HL-60/S4 treated with phorbol 12-myristate 13-acetate at 8.2 ng/mL for 4 days and 3 days (cell line): Measurements from ENCODE around the gene MTX1.

Experiments used
- in situ Hi-C: fragments of 300-500 bp; cut with MboI; formaldehyde crosslinking; loops from 2 replicates; pipeline ENCODE4 v1.15.0; 2022; ENCODE audit warnings: low sequenced_read_pairs

MTX1 gene

GRCh38 chr1:155186794-155187455, 21.6 kb upstream of the MTX1 start:
- in situ Hi-C loops = loop anchor here (25.0 kb wide), 1 partner anchor 400 kb away; no protein-coding TSS in a partner anchor

DNA sequence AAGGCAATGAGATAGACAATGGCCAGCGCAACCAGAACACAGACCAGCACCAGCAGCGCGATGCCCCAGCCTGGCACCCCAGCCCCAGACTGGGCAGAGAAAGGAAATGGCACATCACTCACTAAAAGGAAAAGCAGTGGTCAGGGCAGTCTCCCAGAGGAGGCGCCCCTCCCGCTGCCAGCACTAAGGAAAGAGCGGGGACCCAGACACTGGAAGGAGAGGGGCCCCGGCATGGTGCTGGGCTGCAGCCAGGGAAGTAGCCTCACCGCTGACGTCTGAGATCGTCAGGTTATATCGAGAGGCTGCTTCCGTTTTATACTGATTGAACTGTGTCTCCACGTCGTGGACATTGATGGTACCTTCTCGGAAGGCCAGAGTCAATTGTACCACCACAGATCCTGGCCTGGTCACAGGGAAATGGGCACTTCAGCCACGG, 21.0 kb upstream of the MTX1 start:
- in situ Hi-C loops = loop anchor here (25.0 kb wide), 1 partner anchor 400 kb away; no protein-coding TSS in a partner anchor

DNA sequence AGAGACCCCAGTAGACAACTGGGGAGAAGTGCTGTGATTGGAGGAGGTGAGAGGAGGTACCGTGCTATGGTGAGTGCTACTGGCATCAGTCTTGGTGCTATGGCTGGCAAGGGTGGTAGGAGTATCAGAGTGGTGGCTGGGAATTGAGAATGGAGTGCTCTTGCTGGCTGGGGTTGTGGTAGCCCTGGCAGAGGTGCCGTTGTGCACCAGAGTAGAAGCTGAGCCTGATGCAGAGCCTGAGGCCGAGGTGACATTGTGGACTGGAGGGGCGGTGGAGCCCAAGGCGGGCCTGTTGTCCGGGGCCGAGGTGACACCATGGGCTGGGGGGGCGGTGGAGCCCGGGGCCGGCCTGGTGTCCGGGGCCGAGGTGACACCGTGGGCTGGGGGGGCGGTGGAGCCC, 20.2 kb upstream of the MTX1 start:
- in situ Hi-C loops = loop anchor here (25.0 kb wide), 1 partner anchor 399 kb away; no protein-coding TSS in a partner anchor

- in situ Hi-C loops = loop anchor here (25.0 kb wide), 1 partner anchor 397 kb away; no protein-coding TSS in a partner anchor
These were observed 18.6 kb upstream of the MTX1 start for GRCh38 chr1:155189926-155190325.

DNA sequence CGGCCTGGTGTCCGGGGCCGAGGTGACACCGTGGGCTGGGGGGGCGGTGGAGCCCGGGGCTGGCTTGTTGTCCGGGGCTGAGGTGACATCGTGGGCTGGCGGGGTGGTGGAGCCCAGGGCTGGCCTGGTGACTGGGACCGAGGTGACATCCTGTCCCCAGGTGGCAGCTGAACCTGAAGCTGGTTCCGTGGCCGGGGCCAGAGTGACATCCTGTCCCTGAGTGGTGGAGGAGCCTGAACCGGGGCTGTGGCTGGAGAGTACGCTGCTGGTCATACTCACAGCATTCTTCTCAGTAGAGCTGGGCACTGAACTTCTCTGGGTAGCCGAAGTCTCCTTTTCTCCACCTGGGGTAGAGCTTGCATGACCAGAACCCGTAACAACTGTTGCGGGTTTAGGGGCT, 16.6 kb upstream of the MTX1 start:
- in situ Hi-C loops = loop anchor here (25.0 kb wide), 1 partner anchor 395 kb away; no protein-coding TSS in a partner anchor

DNA sequence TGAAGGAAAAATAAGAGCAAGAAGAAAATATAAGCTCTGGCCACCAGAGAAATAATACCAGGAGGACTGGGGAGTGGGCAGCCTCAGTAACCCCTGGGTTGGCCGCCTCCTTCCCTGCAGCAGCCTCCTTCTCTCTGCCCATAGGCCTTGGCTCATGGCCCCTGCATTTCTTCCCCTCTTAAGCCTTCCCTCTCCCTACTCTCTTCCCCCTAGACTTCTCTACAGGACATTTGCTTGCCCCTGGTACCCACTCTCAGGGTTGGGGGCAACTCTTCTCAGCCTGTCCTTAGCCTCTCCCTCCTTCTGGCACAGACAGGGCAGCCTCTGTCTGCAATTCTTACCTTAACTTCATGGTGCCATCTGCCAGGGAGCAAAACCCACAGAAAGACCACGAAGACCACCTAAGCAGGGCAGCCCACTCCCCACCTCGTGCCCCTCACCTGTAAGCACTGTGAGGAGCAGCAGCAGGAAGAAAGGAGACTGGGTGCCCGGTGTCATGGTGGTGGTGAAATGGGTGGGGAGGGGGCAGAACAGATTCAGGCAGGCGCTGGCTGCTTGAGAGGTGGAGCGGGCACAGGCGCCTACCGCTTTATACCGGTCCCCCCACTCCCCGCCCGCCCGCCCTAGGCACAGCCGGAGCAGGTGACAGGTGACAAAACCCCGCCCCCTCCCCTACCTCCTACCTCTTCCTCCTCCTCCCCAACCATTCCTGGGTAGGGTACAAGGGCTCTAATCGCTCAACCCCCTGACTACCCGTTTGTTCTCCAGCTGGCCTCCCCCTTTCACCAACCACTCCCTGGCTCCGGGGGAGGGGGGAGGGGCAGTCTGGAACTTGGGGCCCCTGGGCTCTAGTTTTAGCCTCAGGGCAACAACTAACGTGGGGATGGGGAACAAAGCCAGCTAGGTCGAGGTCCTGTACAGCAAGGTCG, 15.9 kb upstream of the MTX1 start:
- in situ Hi-C loops = loop anchor here (25.0 kb wide), 1 partner anchor 395 kb away; no protein-coding TSS in a partner anchor

DNA sequence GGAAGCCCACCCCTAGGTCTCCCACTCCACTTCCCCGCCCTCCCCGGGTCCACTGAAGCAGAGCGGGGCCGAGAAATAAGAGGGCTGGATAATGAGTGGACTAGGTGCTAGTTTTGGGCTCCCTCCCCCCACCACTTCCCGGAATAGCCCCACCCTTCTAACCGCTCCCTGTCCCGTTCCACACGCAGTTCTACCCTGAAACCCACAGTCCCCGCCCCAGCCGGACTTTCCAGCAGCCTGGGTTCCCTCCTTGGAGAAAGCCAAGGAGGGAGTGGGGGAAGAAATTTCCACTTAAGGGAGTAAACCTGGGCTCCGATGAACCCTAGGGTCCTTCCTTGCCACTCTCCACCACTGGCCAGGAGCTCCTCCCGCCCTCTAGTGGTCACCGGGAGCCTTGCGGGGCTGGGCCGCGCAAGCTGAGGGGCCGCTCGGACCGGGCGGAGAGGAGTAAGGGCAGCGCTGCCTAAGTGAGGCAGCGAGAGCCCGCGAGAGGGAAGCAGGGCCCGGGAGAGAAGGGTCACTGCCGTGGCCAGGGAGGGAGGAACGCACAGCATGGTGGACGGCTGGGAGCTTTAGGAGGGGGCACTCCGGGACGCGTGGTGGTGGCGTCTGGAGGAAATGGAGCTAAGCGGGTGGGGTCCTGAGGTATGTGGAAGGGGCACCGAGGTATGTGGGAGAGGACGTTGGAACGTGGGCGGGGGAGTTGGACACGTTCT, 15.1 kb upstream of the MTX1 start:
- in situ Hi-C loops = loop anchor here (25.0 kb wide), 1 partner anchor 394 kb away; no protein-coding TSS in a partner anchor

DNA sequence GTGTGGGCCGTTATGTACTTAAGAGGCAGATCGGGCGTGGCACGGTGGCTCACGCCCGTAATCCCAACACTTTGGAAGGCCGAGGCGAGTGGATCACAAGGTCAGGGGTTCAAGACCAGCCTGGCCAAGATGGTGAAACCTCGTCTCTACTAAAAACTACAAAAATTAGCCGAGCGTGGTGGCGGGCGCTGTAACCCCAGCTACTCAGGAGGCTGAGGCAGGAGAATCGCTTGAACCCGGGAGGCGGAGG, 14.6 kb upstream of the MTX1 start:
- in situ Hi-C loops = loop anchor here (25.0 kb wide), 1 partner anchor 393 kb away; no protein-coding TSS in a partner anchor

GRCh38 chr1:155195201-155196102, 13.0 kb upstream of the MTX1 start:
- in situ Hi-C loops = loop anchor here (25.0 kb wide), 1 partner anchor 392 kb away; no protein-coding TSS in a partner anchor

DNA sequence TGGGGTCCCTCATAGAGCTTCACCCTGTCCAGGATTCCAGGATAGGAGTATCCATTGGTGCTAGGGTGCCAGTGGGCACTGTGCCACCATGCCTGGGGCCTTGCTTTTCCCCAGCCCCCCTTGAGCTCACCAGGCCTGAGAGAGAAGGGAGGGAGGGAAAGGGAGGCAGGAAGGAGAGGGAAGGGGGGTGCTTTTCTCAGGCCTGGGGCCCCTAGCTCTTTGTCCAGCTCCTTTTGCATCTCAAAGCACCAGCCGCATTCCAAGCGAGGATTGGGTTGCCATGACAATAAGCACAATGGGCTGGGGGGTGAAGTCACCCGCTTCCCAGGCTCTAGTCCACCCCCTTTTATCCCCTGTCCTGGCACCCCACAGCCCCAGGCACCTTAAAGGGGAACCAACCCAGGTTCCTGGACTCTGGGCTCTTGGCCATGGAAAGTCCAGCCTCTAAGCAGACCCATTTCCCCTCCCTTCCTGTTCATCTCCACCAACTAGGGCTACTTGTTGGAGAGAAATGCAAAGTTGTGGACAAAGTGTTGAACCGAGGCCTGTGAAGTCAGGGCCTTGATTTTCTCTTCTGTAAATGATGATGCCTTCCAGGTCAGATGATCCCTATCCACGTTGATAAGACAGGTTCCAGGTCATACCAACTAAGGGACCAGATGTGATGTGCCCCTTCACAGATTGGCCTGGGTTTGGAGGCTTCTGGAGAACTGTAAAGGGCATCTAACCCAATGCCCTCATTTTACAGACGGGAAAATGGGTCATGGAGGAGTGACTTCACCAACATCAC, 12.2 kb upstream of the MTX1 start:
- in situ Hi-C loops = loop anchor here (25.0 kb wide), 1 partner anchor 391 kb away; no protein-coding TSS in a partner anchor

- in situ Hi-C loops = loop anchor here (25.0 kb wide), 1 partner anchor 390 kb away; no protein-coding TSS in a partner anchor
These were observed 11.4 kb upstream of the MTX1 start for GRCh38 chr1:155196893-155197638.

GRCh38 chr1:155197901-155198546, 10.5 kb upstream of the MTX1 start:
- in situ Hi-C loops = loop anchor here (25.0 kb wide), 1 partner anchor 389 kb away; no protein-coding TSS in a partner anchor

DNA sequence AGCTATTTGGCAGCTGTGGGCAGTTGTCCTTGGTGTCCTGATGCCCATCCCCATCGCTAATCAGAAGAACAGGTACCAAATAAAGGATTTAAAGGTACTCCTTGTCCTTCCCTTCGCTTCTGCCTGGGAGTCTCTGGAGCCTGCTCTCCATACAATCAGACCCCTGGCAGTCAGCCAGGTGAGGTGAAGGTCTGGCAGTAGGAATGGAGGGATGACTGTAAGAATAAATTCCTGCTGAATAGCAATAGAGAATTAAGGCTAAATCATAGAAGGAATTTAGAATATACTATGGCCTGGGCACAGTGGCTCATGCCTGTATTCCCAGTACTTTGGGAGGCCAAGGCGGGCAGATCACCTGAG, 10.0 kb upstream of the MTX1 start:
- in situ Hi-C loops = loop anchor here (25.0 kb wide), 1 partner anchor 389 kb away; no protein-coding TSS in a partner anchor

DNA sequence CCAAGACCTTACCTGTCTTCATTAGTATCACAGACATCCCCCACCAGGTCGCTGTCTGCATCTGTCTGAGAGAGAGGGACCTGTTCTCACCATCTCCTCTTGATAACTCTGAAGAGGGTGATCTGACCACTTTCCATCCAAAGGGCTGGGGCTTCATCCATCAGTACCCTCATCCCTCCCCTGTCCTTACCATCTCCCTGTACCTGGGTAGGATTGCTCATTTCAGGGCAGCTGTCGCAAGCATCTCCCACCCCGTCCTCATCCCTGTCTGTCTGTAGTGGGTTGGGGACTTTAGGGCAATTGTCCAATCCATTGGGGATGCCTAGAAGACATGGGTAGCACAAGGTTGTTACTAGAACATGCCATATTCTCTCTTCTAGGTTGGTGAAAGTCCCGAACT, 8.7 kb upstream of the MTX1 start:
- in situ Hi-C loops = loop anchor here (25.0 kb wide), 1 partner anchor 388 kb away; no protein-coding TSS in a partner anchor

DNA sequence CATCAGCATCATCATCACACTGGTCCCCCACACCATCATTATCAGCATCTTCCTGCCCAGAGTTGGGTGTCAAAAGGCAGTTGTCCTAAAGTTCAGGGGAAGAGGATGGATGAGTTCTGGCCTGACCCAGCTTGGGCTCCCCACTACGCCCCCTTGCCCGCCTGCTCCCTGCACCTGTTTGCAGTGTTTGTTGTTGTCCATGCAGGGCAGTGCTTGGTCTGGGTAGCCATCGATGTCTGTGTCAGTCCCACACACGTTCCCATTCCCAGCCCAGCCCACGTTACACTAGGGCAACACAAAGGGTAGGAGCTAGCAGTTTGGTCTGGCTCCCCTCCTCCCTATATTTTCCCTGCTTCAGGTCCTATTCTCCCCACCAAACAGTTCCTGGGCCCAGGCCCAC, 7.6 kb upstream of the MTX1 start:
- in situ Hi-C loops = no loop called here

DNA sequence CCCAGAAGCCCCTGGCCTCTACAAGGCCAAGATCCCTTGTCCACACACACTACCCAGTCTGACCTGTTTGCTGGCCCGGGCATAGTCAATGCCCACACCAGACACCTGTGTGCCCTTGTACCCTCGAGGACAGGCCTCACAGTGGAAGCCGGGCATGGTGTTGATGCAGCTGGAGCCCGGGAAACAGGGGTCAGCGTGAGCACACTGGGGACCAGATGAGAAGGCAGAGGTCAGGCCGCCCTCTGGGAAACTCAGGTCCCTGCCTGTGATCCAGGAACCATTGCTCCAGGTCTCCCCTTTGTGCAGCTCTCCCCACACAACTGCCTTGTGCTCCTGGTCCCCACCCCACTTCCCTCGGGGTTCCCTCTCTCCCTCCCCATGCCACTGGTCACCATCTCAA, 6.3 kb upstream of the MTX1 start:
- in situ Hi-C loops = no loop called here

DNA sequence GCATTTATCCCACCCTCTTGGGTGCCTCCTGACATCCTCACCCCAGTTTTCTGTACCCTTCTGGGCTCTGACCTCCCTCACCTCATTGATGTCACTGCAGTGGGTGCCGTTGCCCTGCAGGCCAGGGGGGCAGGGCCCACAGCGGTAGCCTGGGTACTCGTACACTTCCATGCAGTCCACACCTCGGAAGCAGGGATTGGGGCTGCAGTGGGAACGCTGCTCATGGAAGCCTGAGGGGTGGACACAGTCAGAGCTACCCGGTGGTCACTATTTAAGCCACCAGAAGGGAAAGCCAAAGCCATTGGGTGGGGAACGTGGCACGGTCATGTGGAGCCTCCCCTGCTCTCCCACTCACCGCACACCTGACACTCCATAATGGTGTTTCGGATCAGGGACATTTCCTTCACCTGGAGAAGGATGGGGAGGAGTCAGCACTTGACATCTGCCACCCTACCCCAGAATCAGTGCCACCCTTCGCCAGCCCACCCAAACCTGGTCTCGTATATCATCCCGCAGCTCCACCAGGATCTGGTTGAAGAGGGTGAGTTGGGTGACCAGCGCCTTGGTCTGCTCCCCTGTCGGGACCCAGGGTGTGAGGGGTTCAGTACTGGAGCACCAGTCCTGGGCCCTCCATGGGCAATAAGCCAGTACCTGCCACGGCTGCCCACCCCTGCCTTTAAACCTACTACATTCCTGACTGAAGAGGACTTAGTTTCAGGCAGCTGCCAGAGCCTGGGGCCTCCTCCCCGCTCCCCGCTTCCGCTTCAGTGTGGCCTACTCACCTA, 5.6 kb upstream of the MTX1 start:
- in situ Hi-C loops = no loop called here
